GM23338 (cell line): ENCODE results near the gene MAP4K5. TPM values are rescaled to one million over a fixed set of nuclear protein-coding genes. Genes with fewer than 3 reads are reported as not detected.

Experiments
- ATAC-seq: fragments of 200-7000 bp; cut with Tn5 transposase; 3 replicates; pipeline ENCODE4 v1.9.1; 2020
- DNase-seq: peaks from one replicate; pipeline ENCODE4 v3.0.0-alpha.2; 2015; ENCODE audit warnings: low spot score
- H2AFZ ChIP-seq: fragments of 200-600 bp; sonication (generic); 2 replicates; pipeline ENCODE4 v1.8.0; 2016; ENCODE audit warnings: antibody characterized with exemption, mild to moderate bottlenecking, moderate library complexity
- H3F3A ChIP-seq: fragments of 200-600 bp; sonication (generic); replicated peaks from 2 replicates; pipeline ENCODE4 v1.8.0; 2017; ENCODE audit warnings: antibody characterized with exemption, mixed run types, low read depth
- H3K27ac ChIP-seq: fragments of 200-600 bp; sonication (generic); 2 replicates; pipeline ENCODE4 v1.6.1; 2016; ENCODE audit warnings: low read depth
- H3K27me3 ChIP-seq: fragments of 200-600 bp; sonication (generic); 2 replicates; pipeline ENCODE4 v1.8.0; 2016; ENCODE audit warnings: mild to moderate bottlenecking, mixed run types, moderate library complexity; ENCODE audit not compliant: insufficient read depth
- H3K36me3 ChIP-seq: fragments of 200-600 bp; sonication (generic); 2 replicates; pipeline ENCODE4 v1.8.0; 2016; ENCODE audit warnings: mild to moderate bottlenecking; ENCODE audit not compliant: insufficient read depth
- H3K4me1 ChIP-seq: fragments of 200-600 bp; sonication (generic); 2 replicates; pipeline ENCODE4 v1.8.0; 2016; ENCODE audit warnings: mild to moderate bottlenecking, moderate library complexity; ENCODE audit not compliant: insufficient read depth
- H3K4me2 ChIP-seq: fragments of 200-600 bp; sonication (generic); 2 replicates; pipeline ENCODE4 v1.7.1; 2017; ENCODE audit warnings: mixed run types
- H3K4me3 ChIP-seq: fragments of 200-600 bp; sonication (generic); 2 replicates; pipeline ENCODE4 v1.6.1; 2016; ENCODE audit warnings: mixed run types
- H3K79me2 ChIP-seq: fragments of 200-600 bp; sonication (generic); replicated peaks from 2 replicates; pipeline ENCODE4 v1.8.0; 2017; ENCODE audit warnings: mild to moderate bottlenecking; ENCODE audit not compliant: insufficient read depth
- H3K9me2 ChIP-seq: fragments of 200-600 bp; sonication (generic); 2 replicates; pipeline ENCODE4 v1.8.0; 2017; ENCODE audit not compliant: insufficient read depth
- H4K20me1 ChIP-seq: fragments of 200-600 bp; sonication (generic); replicated peaks from 2 replicates; pipeline ENCODE4 v1.8.0; 2017; ENCODE audit warnings: mild to moderate bottlenecking; ENCODE audit not compliant: insufficient read depth
- H3K27ac Mint-ChIP-seq: 2 replicates; pipeline ENCODE4 v1.8.0; 2020; ENCODE audit warnings: inconsistent platforms, mild to moderate bottlenecking, moderate library complexity, mixed read lengths
- H3K27me3 Mint-ChIP-seq: 3 replicates; pipeline ENCODE4 v1.8.0; 2022; ENCODE audit warnings: low read depth, mild to moderate bottlenecking, moderate library complexity, mixed read lengths, inconsistent platforms; ENCODE audit not compliant: insufficient read depth, poor library complexity
- H3K36me3 Mint-ChIP-seq: 3 replicates; pipeline ENCODE4 v1.8.0; 2021; ENCODE audit warnings: low read depth, mild to moderate bottlenecking, inconsistent platforms, moderate library complexity, mixed read lengths
- H3K4me1 Mint-ChIP-seq: 3 replicates; pipeline ENCODE4 v1.8.0; 2020; ENCODE audit warnings: mild to moderate bottlenecking, inconsistent platforms, mixed read lengths
- H3K4me3 Mint-ChIP-seq: 3 replicates; pipeline ENCODE4 v1.8.0; 2021; ENCODE audit warnings: moderate library complexity, mild to moderate bottlenecking, inconsistent platforms, mixed read lengths
- H3K9me3 Mint-ChIP-seq: 3 replicates; pipeline ENCODE4 v1.8.0; 2020; ENCODE audit warnings: moderate library complexity, mild to moderate bottlenecking, inconsistent platforms, mixed read lengths
- CREB1 ChIP-seq: fragments of 250-450 bp; sonication (Bioruptor Pico); IDR thresholded peaks from 2 replicates; pipeline ENCODE4 v1.5.0; 2020; ENCODE audit warnings: low read depth, mild to moderate bottlenecking, moderate library complexity
- EZH2 ChIP-seq: fragments of 200-600 bp; sonication (generic); IDR thresholded peaks from one replicate; pipeline ENCODE4 v1.8.0; 2017; ENCODE audit warnings: antibody characterized with exemption, mild to moderate bottlenecking, low read depth; ENCODE audit not compliant: unreplicated experiment
- EZH2phosphoT487 ChIP-seq: fragments of 200-600 bp; sonication (generic); IDR thresholded peaks from one replicate; pipeline ENCODE4 v1.8.1; 2018; ENCODE audit warnings: antibody characterized with exemption; ENCODE audit not compliant: unreplicated experiment
- JUNB ChIP-seq: IDR thresholded peaks from one replicate; pipeline ENCODE4 v1.6.1; 2016; ENCODE audit warnings: antibody characterized with exemption; ENCODE audit not compliant: unreplicated experiment
- NANOG ChIP-seq: IDR thresholded peaks from 2 replicates; pipeline ENCODE4 v1.6.1; 2016; ENCODE audit warnings: antibody characterized with exemption, borderline replicate concordance
- POLR2AphosphoS5 ChIP-seq: IDR thresholded peaks from 2 replicates; pipeline ENCODE4 v1.6.1; 2016; ENCODE audit warnings: antibody characterized with exemption, low read depth
- STAT1 ChIP-seq: IDR thresholded peaks from one replicate; pipeline ENCODE4 v1.6.1; 2016; ENCODE audit warnings: antibody characterized with exemption; ENCODE audit not compliant: unreplicated experiment
- ZNF114 ChIP-seq: fragments of 250-450 bp; sonication (Bioruptor Pico); IDR thresholded peaks from 2 replicates; pipeline ENCODE4 v1.5.0; 2020; ENCODE audit warnings: mild to moderate bottlenecking, moderate library complexity
- ZNF331 ChIP-seq: fragments of 250-450 bp; sonication (Bioruptor Pico); IDR thresholded peaks from 2 replicates; pipeline ENCODE4 v1.5.0; 2020; ENCODE audit warnings: low read depth, mild to moderate bottlenecking, moderate library complexity
- polyA plus RNA-seq: library from polyadenylated mRNA; unstranded; fragments of >200 nt; fragmentation: Nextera tagmentation; extraction: Ambion mirVana; gene quantifications from 2 replicates; pipeline ENCODE4 v1.2.1, GENCODE V29; 2016
- total RNA-seq: library from RNA; depleted of rRNA; stranded (reverse); fragments of >200 nt; shearing (Covaris generic); gene quantifications from 2 replicates; pipeline ENCODE4 v1.2.3, GENCODE V29; 2014
- TF ChIP-seq, protein P1 (sequence below), 2 experiments: fragments of 200-600 bp in 1 of 2; sonication (generic) in 1 of 2; conservative IDR thresholded peaks; 2 replicates each; pipeline versions ENCODE4 v1.5.1 to v1.6.1; 2016 to 2017; ENCODE audit warnings: antibody characterized with exemption in 2 of 2, low read depth in 2 of 2, mild to moderate bottlenecking in 2 of 2, moderate library complexity in 1 of 2
- TF ChIP-seq, protein P2 (sequence below): IDR thresholded peaks from one replicate; pipeline ENCODE4 v1.6.1; 2018; ENCODE audit warnings: antibody characterized with exemption; ENCODE audit not compliant: unreplicated experiment
- TF ChIP-seq, protein P3 (sequence below): fragments of 250-450 bp; sonication (Bioruptor Pico); IDR thresholded peaks from 2 replicates; pipeline ENCODE4 v1.5.0; 2020; ENCODE audit warnings: mild to moderate bottlenecking, moderate library complexity
- TF ChIP-seq, protein P4 (sequence below): IDR thresholded peaks from 2 replicates; pipeline ENCODE4 v1.6.1; 2016; ENCODE audit warnings: antibody characterized with exemption

MAP4K5 gene
- total and polyA plus RNA-seq, 2 experiments from 2014 or later = 71.4 to 74.6 TPM

GRCh38 chr14:50573862-50574261, 41.5 kb upstream of the MAP4K5 start (continued):
- no peak for TF ChIP-seq EZH2phosphoT487
- TF ChIP-seq EZH2 = no peak
- TF ChIP-seq CREB1 = no peak
- no peak for TF ChIP-seq STAT1

GRCh38 chr14:50569714-50570274, 37.4 kb upstream of the MAP4K5 start:
- no peaks in the 10 kb centered on the region for H3K4me1 ChIP-seq
- H3K4me2 ChIP-seq = no peak overlapping the region
- no peaks in the 10 kb centered on the region for H3F3A ChIP-seq
- H4K20me1 ChIP-seq = no peaks in the 10 kb centered on the region
- no peak overlapping the region for H3K27ac Mint-ChIP-seq
- no peaks in the 10 kb centered on the region for H3K36me3 ChIP-seq
- H2AFZ ChIP-seq = no peak overlapping the region
- H3K36me3 Mint-ChIP-seq = peaks cover 14% of the 10 kb centered on the region; the same call in 1 of the 3 replicates
- TF ChIP-seq POLR2AphosphoS5 (no peak), CREB1 (no peak), ZNF114 (CRISPR knock-in tag) (no peak), ZNF331 (no peak), EZH2phosphoT487 (no peak), EZH2 (no peak), STAT1 (no peak), NANOG (no peak), JUNB (no peak)
- TF ChIP-seq, protein P1, sequence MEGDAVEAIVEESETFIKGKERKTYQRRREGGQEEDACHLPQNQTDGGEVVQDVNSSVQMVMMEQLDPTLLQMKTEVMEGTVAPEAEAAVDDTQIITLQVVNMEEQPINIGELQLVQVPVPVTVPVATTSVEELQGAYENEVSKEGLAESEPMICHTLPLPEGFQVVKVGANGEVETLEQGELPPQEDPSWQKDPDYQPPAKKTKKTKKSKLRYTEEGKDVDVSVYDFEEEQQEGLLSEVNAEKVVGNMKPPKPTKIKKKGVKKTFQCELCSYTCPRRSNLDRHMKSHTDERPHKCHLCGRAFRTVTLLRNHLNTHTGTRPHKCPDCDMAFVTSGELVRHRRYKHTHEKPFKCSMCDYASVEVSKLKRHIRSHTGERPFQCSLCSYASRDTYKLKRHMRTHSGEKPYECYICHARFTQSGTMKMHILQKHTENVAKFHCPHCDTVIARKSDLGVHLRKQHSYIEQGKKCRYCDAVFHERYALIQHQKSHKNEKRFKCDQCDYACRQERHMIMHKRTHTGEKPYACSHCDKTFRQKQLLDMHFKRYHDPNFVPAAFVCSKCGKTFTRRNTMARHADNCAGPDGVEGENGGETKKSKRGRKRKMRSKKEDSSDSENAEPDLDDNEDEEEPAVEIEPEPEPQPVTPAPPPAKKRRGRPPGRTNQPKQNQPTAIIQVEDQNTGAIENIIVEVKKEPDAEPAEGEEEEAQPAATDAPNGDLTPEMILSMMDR (conservative IDR thresholded peaks at IDR 0.05; ENCODE audit: low read depth in 2 of 2) = no peak
- TF ChIP-seq, protein P2, sequence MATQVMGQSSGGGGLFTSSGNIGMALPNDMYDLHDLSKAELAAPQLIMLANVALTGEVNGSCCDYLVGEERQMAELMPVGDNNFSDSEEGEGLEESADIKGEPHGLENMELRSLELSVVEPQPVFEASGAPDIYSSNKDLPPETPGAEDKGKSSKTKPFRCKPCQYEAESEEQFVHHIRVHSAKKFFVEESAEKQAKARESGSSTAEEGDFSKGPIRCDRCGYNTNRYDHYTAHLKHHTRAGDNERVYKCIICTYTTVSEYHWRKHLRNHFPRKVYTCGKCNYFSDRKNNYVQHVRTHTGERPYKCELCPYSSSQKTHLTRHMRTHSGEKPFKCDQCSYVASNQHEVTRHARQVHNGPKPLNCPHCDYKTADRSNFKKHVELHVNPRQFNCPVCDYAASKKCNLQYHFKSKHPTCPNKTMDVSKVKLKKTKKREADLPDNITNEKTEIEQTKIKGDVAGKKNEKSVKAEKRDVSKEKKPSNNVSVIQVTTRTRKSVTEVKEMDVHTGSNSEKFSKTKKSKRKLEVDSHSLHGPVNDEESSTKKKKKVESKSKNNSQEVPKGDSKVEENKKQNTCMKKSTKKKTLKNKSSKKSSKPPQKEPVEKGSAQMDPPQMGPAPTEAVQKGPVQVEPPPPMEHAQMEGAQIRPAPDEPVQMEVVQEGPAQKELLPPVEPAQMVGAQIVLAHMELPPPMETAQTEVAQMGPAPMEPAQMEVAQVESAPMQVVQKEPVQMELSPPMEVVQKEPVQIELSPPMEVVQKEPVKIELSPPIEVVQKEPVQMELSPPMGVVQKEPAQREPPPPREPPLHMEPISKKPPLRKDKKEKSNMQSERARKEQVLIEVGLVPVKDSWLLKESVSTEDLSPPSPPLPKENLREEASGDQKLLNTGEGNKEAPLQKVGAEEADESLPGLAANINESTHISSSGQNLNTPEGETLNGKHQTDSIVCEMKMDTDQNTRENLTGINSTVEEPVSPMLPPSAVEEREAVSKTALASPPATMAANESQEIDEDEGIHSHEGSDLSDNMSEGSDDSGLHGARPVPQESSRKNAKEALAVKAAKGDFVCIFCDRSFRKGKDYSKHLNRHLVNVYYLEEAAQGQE = no peak
- TF ChIP-seq, protein P3, sequence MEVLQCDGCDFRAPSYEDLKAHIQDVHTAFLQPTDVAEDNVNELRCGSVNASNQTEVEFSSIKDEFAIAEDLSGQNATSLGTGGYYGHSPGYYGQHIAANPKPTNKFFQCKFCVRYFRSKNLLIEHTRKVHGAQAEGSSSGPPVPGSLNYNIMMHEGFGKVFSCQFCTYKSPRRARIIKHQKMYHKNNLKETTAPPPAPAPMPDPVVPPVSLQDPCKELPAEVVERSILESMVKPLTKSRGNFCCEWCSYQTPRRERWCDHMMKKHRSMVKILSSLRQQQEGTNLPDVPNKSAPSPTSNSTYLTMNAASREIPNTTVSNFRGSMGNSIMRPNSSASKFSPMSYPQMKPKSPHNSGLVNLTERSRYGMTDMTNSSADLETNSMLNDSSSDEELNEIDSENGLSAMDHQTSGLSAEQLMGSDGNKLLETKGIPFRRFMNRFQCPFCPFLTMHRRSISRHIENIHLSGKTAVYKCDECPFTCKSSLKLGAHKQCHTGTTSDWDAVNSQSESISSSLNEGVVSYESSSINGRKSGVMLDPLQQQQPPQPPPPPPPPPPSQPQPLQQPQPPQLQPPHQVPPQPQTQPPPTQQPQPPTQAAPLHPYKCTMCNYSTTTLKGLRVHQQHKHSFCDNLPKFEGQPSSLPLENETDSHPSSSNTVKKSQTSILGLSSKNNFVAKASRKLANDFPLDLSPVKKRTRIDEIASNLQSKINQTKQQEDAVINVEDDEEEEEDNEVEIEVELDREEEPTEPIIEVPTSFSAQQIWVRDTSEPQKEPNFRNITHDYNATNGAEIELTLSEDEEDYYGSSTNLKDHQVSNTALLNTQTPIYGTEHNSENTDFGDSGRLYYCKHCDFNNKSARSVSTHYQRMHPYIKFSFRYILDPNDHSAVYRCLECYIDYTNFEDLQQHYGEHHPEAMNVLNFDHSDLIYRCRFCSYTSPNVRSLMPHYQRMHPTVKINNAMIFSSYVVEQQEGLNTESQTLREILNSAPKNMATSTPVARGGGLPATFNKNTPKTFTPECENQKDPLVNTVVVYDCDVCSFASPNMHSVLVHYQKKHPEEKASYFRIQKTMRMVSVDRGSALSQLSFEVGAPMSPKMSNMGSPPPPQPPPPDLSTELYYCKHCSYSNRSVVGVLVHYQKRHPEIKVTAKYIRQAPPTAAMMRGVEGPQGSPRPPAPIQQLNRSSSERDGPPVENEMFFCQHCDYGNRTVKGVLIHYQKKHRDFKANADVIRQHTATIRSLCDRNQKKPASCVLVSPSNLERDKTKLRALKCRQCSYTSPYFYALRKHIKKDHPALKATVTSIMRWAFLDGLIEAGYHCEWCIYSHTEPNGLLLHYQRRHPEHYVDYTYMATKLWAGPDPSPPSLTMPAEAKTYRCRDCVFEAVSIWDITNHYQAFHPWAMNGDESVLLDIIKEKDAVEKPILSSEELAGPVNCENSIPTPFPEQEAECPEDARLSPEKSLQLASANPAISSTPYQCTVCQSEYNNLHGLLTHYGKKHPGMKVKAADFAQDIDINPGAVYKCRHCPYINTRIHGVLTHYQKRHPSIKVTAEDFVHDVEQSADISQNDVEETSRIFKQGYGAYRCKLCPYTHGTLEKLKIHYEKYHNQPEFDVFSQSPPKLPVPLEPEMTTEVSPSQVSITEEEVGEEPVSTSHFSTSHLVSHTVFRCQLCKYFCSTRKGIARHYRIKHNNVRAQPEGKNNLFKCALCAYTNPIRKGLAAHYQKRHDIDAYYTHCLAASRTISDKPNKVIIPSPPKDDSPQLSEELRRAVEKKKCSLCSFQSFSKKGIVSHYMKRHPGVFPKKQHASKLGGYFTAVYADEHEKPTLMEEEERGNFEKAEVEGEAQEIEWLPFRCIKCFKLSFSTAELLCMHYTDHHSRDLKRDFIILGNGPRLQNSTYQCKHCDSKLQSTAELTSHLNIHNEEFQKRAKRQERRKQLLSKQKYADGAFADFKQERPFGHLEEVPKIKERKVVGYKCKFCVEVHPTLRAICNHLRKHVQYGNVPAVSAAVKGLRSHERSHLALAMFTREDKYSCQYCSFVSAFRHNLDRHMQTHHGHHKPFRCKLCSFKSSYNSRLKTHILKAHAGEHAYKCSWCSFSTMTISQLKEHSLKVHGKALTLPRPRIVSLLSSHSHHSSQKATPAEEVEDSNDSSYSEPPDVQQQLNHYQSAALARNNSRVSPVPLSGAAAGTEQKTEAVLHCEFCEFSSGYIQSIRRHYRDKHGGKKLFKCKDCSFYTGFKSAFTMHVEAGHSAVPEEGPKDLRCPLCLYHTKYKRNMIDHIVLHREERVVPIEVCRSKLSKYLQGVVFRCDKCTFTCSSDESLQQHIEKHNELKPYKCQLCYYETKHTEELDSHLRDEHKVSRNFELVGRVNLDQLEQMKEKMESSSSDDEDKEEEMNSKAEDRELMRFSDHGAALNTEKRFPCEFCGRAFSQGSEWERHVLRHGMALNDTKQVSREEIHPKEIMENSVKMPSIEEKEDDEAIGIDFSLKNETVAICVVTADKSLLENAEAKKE (CRISPR knock-in tag) = no peak
- TF ChIP-seq, protein P4, sequence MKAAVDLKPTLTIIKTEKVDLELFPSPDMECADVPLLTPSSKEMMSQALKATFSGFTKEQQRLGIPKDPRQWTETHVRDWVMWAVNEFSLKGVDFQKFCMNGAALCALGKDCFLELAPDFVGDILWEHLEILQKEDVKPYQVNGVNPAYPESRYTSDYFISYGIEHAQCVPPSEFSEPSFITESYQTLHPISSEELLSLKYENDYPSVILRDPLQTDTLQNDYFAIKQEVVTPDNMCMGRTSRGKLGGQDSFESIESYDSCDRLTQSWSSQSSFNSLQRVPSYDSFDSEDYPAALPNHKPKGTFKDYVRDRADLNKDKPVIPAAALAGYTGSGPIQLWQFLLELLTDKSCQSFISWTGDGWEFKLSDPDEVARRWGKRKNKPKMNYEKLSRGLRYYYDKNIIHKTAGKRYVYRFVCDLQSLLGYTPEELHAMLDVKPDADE = no peak
- H3K27ac ChIP-seq = no peak overlapping the region
- H3K4me1 Mint-ChIP-seq = no peaks in the 10 kb centered on the region
- DNase-seq (no peak), ATAC-seq (no peak)
- H3K4me3 Mint-ChIP-seq = no peak overlapping the region
- no peak overlapping the region for H3K4me3 ChIP-seq
- peaks cover 16% of the 10 kb centered on the region for H3K9me3 Mint-ChIP-seq
- no peaks in the 10 kb centered on the region for H3K27me3 Mint-ChIP-seq
- no peaks in the 10 kb centered on the region for H3K27me3 ChIP-seq
- no peaks in the 10 kb centered on the region for H3K79me2 ChIP-seq
- no peaks in the 10 kb centered on the region for H3K9me2 ChIP-seq
